RWPE2 (cell line): ENCODE results near the gene ARL15.

Experiments used
- ATAC-seq: fragments of 200-7000 bp; cut with Tn5 transposase; 3 replicates; pipeline ENCODE4 v1.9.1; 2021; ENCODE audit warnings: low read depth
- DNase-seq: peaks from one replicate; pipeline ENCODE4 v3.0.0-alpha.2; 2020; ENCODE audit warnings: low spot score
- H3K27ac ChIP-seq: fragments of 450-650 bp; 2 replicates; pipeline ENCODE4 v1.5.1; 2017; ENCODE audit warnings: mild to moderate bottlenecking; ENCODE audit not compliant: poor library complexity, severe bottlenecking
- H3K27me3 ChIP-seq: fragments of 250-450 bp; sonication (Bioruptor Pico); 2 replicates; pipeline ENCODE4 v1.5.1; 2021; ENCODE audit warnings: mild to moderate bottlenecking, moderate library complexity; ENCODE audit not compliant: insufficient read depth, poor library complexity, severe bottlenecking
- H3K36me3 ChIP-seq: fragments of 250-450 bp; sonication (Bioruptor Pico); 2 replicates; pipeline ENCODE4 v1.5.1; 2020; ENCODE audit warnings: low read depth, mild to moderate bottlenecking, moderate library complexity
- H3K4me1 ChIP-seq: fragments of 250-450 bp; sonication (Bioruptor Pico); 2 replicates; pipeline ENCODE4 v1.5.1; 2021; ENCODE audit warnings: mild to moderate bottlenecking, moderate library complexity; ENCODE audit not compliant: insufficient read depth, poor library complexity, severe bottlenecking
- H3K4me3 ChIP-seq: fragments of 250-450 bp; sonication (Bioruptor Pico); 2 replicates; pipeline ENCODE4 v1.5.1; 2021; ENCODE audit warnings: mild to moderate bottlenecking, moderate library complexity; ENCODE audit not compliant: severe bottlenecking
- H3K9me3 ChIP-seq: fragments of 250-450 bp; sonication (Bioruptor Pico); 2 replicates; pipeline ENCODE4 v1.5.1; 2021; ENCODE audit warnings: mild to moderate bottlenecking, moderate library complexity; ENCODE audit not compliant: severe bottlenecking
- CTCF ChIP-seq: fragments of 450-650 bp; IDR thresholded peaks from one replicate; pipeline ENCODE4 v1.5.1; 2017; ENCODE audit warnings: mild to moderate bottlenecking, moderate library complexity; ENCODE audit not compliant: poor library complexity, severe bottlenecking

ARL15 gene

GRCh38 chr5:54249210-54250028 lies 61.0 kb downstream of the ARL15 start:
- Histone ChIP-seq H3K4me1 (no peaks in the 10 kb centered on the region), H3K4me3 (no peak overlapping the region), H3K27ac (no peak overlapping the region), H3K27me3 (no peaks in the 10 kb centered on the region), H3K36me3 (no peaks in the 10 kb centered on the region), H3K9me3 (no peaks in the 10 kb centered on the region)
- no peak for DNase-seq
- ATAC-seq: no peak
- TF ChIP-seq CTCF: no peak

- Histone ChIP-seq H3K4me3 (no peak overlapping the region), H3K27me3 (no peaks in the 10 kb centered on the region), H3K36me3 (no peaks in the 10 kb centered on the region), H3K9me3 (no peaks in the 10 kb centered on the region), H3K27ac (no peak overlapping the region), H3K4me1 (no peaks in the 10 kb centered on the region)
- TF ChIP-seq CTCF: no peak
- ATAC-seq (no peak), DNase-seq (no peak)
Measured at GRCh38 chr5:54247226-54247625, 63.1 kb downstream of the ARL15 start.

GRCh38 chr5:54243483-54244080 lies 66.8 kb downstream of the ARL15 start:
- ATAC-seq: peak; percentile 61; the same call in 2 of the 3 replicates
- peak; percentile 96 for TF ChIP-seq CTCF
- no peak for DNase-seq
- no peaks in the 10 kb centered on the region for H3K4me1 ChIP-seq
- no peak overlapping the region for H3K27ac ChIP-seq
- H3K36me3 ChIP-seq: no peaks in the 10 kb centered on the region
- H3K9me3 ChIP-seq: no peaks in the 10 kb centered on the region
- H3K27me3 ChIP-seq: no peaks in the 10 kb centered on the region
- H3K4me3 ChIP-seq: no peak overlapping the region

- Histone ChIP-seq H3K9me3 (no peaks in the 10 kb centered on the region), H3K27ac (no peak overlapping the region), H3K27me3 (no peaks in the 10 kb centered on the region), H3K4me1 (no peaks in the 10 kb centered on the region), H3K4me3 (no peak overlapping the region), H3K36me3 (no peaks in the 10 kb centered on the region)
- no peak for TF ChIP-seq CTCF
- ATAC-seq (no peak), DNase-seq (no peak)
Measured at GRCh38 chr5:54242297-54242696, 68.1 kb downstream of the ARL15 start.
